Smooth muscle cell (in vitro differentiated cells): ENCODE data around the gene ABCA2. TPM values are rescaled to one million over a fixed set of nuclear protein-coding genes. Genes with fewer than 3 reads are reported as not detected.

Source experiments
- DNase-seq: peaks from one replicate; lab custom pipeline; 2025; ENCODE audit not compliant: unreplicated experiment; lab: John Stamatoyannopoulos, UW
- H2AFZ ChIP-seq: fragments of 200-600 bp; sonication (generic); 2 replicates; pipeline ENCODE4 v1.6.0; 2016; ENCODE audit warnings: antibody characterized with exemption, low read depth, mild to moderate bottlenecking
- H3F3A ChIP-seq: fragments of 200-600 bp; sonication (generic); 2 replicates; pipeline ENCODE4 v1.6.0; 2017; ENCODE audit warnings: antibody characterized with exemption, low read depth
- H3K27ac ChIP-seq: fragments of 200-600 bp; sonication (generic); 2 replicates; pipeline ENCODE4 v1.5.1; 2016; ENCODE audit warnings: low read depth, mild to moderate bottlenecking
- H3K27me3 ChIP-seq: fragments of 200-600 bp; sonication (generic); 2 replicates; pipeline ENCODE4 v1.6.1; 2016; ENCODE audit warnings: low read depth, mild to moderate bottlenecking
- H3K36me3 ChIP-seq: fragments of 200-600 bp; sonication (generic); 2 replicates; pipeline ENCODE4 v1.5.1; 2016; ENCODE audit warnings: low read depth
- H3K4me1 ChIP-seq: fragments of 200-600 bp; sonication (generic); 2 replicates; pipeline ENCODE4 v1.5.1; 2016; ENCODE audit warnings: low read depth
- H3K4me2 ChIP-seq: fragments of 200-600 bp; sonication (generic); 2 replicates; pipeline ENCODE4 v1.6.0; 2016; ENCODE audit warnings: mild to moderate bottlenecking
- H3K4me3 ChIP-seq: fragments of 200-600 bp; sonication (generic); 2 replicates; pipeline ENCODE4 v1.5.1; 2016; ENCODE audit warnings: mild to moderate bottlenecking
- H3K79me2 ChIP-seq: fragments of 200-600 bp; sonication (generic); 2 replicates; pipeline ENCODE4 v1.6.0; 2016; ENCODE audit warnings: low read depth, mild to moderate bottlenecking
- H3K9ac ChIP-seq: fragments of 200-600 bp; sonication (generic); 2 replicates; pipeline ENCODE4 v1.6.0; 2016; ENCODE audit warnings: low read depth
- H3K9me3 ChIP-seq: fragments of 200-600 bp; sonication (generic); replicated peaks from 2 replicates; pipeline ENCODE4 v1.5.1; 2016; ENCODE audit warnings: low read depth
- H4K20me1 ChIP-seq: fragments of 200-600 bp; sonication (generic); 2 replicates; pipeline ENCODE4 v1.6.0; 2016; ENCODE audit warnings: low read depth
- WGBS: methylation state at CpG from one replicate; pipeline ENCODE4 v1.1.7; 2016; ENCODE audit warnings: low lambda C conversion rate; 5-methylcytosine and 5-hydroxymethylcytosine counted together
- polyA plus RNA-seq: library from polyadenylated mRNA; unstranded; fragments of >200 nt; fragmentation: Nextera tagmentation; extraction: Ambion mirVana; gene quantifications from 2 replicates; pipeline ENCODE4 v1.2.1, GENCODE V29; 2016
- total RNA-seq: library from RNA; depleted of rRNA; stranded (reverse); fragments of >200 nt; gene quantifications from 2 replicates; pipeline ENCODE4 v1.2.3, GENCODE V29; 2014
- TF ChIP-seq, protein P1 (sequence below): fragments of 200-600 bp; sonication (generic); IDR thresholded peaks from 2 replicates; pipeline ENCODE4 v1.5.1; 2017; ENCODE audit warnings: borderline replicate concordance, mild to moderate bottlenecking, antibody characterized with exemption; ENCODE audit not compliant: insufficient read depth, poor library complexity, severe bottlenecking

ABCA2 gene
- total and polyA plus RNA-seq, 2 experiments from 2014 or later = 15.9 to 26.2 TPM

DNA sequence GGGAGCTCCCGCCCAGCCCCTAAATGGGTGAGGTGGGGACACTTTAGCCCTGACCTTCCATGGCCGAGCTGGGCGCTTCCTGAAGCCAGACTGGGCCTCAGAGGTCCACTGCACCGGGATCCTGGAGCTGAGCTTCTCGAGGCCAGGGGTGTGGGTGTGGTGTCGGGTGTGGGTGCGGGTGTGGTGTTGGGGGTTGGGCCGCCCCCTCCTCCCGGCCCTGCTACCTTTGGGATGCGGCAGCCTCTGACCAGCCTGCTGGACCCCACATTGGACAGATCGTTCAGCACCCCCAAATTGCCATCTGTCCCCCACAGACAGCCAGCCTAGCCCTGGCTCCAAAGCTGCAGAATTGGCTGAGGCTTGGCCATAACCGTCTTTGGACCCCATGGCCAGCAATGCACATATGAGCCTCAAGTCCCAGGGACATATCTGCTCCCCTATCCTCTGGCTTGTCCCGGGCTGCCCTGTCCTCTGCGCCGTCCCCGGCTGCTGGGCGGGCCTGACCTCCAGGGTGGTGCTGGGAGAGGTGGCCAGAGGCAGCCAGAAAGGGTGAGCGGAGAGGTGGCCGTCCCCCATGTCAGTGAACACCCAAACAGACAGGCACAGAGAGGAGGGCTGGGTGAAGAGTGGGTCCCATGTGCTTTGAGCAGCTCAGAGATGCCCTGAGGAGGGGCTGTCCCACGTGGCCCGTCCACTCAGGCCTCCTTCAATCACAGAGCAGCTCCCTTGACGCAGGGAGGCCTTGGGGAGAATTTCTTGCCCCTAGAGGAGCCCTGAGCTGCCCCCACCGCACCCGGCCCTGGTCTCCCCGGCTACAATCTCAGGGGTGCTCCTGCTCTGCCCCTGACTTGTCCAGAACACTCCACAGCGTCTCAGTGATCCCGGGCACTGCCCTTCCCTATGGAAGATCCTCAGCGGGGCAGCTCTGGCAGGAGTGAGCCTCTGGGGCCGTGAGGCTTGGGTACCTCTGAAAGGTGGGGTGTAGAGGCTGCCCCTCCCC lies 54.1 kb downstream of the ABCA2 start:
- no peak for DNase-seq
- Histone ChIP-seq H3K4me1 (peaks cover 4% of the 10 kb centered on the region), H4K20me1 (peaks cover under 1% of the 10 kb centered on the region), H3F3A (no peaks in the 10 kb centered on the region), H3K4me3 (no peak overlapping the region), H3K79me2 (no peaks in the 10 kb centered on the region), H3K27me3 (no peaks in the 10 kb centered on the region), H3K9me3 (no peaks in the 10 kb centered on the region), H3K9ac (no peak overlapping the region), H3K4me2 (no peak overlapping the region), H2AFZ (no peak overlapping the region), H3K36me3 (no peaks in the 10 kb centered on the region), H3K27ac (no peak overlapping the region)
- 94% methylated on average over 28 of the region's 29 CpGs for WGBS
- TF ChIP-seq, protein P1, sequence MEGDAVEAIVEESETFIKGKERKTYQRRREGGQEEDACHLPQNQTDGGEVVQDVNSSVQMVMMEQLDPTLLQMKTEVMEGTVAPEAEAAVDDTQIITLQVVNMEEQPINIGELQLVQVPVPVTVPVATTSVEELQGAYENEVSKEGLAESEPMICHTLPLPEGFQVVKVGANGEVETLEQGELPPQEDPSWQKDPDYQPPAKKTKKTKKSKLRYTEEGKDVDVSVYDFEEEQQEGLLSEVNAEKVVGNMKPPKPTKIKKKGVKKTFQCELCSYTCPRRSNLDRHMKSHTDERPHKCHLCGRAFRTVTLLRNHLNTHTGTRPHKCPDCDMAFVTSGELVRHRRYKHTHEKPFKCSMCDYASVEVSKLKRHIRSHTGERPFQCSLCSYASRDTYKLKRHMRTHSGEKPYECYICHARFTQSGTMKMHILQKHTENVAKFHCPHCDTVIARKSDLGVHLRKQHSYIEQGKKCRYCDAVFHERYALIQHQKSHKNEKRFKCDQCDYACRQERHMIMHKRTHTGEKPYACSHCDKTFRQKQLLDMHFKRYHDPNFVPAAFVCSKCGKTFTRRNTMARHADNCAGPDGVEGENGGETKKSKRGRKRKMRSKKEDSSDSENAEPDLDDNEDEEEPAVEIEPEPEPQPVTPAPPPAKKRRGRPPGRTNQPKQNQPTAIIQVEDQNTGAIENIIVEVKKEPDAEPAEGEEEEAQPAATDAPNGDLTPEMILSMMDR = no peak

DNA sequence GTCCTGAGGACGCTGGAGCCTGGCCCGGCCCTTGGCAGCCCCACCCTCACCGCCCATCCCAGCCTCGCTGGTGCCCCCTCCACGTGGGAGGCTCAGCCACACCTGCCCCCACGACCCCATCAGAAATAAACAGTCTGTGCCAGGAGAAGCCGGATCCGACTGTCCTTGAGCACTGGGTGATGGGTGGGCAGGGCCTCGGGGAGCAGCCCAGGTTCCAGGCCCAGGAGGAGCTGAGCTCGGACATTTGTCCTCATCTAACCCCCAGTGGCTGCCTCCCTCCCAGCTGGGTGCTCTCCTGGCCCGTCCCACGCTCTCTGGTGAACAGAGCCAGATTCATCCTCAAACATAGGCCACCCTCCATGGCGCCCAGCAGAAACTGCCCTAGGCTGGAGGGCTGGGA lies 55.3 kb downstream of the ABCA2 start:
- H2AFZ ChIP-seq = no peak overlapping the region
- H3K9ac ChIP-seq = no peak overlapping the region
- no peaks in the 10 kb centered on the region for H3K9me3 ChIP-seq
- H3F3A ChIP-seq = no peaks in the 10 kb centered on the region
- no peaks in the 10 kb centered on the region for H4K20me1 ChIP-seq
- WGBS = 74% methylated on average over 13 of the region's 13 CpGs
- no peak for DNase-seq
- no peak overlapping the region for H3K4me3 ChIP-seq
- peaks cover 4% of the 10 kb centered on the region for H3K4me1 ChIP-seq
- TF ChIP-seq, protein P1 = no peak
- H3K4me2 ChIP-seq = no peak overlapping the region
- no peaks in the 10 kb centered on the region for H3K27me3 ChIP-seq
- no peaks in the 10 kb centered on the region for H3K36me3 ChIP-seq
- H3K27ac ChIP-seq = no peak overlapping the region
- H3K79me2 ChIP-seq = no peaks in the 10 kb centered on the region

DNA sequence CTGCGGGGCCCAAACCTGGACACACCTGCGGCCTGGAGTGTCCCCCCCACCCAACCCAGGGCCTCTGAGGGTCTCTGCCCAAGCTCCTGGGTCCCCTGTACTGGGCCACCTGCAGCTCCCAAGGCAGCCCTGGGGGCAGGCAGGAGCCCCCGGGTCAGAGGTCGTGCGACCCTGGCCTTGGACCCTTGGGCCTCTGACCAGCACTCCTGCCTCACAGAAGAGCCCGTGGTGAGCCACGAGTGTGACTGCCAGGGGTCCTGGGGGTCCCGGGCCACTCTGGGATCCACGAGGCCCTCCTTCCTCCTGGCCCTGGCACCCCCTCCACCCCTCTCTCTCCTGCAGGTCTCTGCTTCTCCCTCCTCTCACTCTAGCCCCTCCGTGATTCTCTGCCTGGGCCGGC lies 55.7 kb downstream of the ABCA2 start:
- no peak for DNase-seq
- Histone ChIP-seq H3K36me3 (no peaks in the 10 kb centered on the region), H3K27me3 (no peaks in the 10 kb centered on the region), H3K79me2 (no peaks in the 10 kb centered on the region), H4K20me1 (no peaks in the 10 kb centered on the region), H3K9me3 (no peaks in the 10 kb centered on the region), H3K4me3 (no peak overlapping the region), H3F3A (no peaks in the 10 kb centered on the region), H3K27ac (no peak overlapping the region), H3K9ac (no peak overlapping the region), H3K4me2 (no peak overlapping the region), H2AFZ (no peak overlapping the region), H3K4me1 (peaks cover 2% of the 10 kb centered on the region)
- TF ChIP-seq, protein P1 = no peak
- 91% methylated on average over 11 of the region's 11 CpGs for WGBS
